Suppressor macrophage treated with lipopolysaccharide for 4 hours (primary cell): Measurements from ENCODE around the gene SMIM29.
"Not testable (repeated sequence)": the region's sequence is repeated elsewhere in the genome, so short reads cannot be mapped to it uniquely, and the experiment has no call there.

Source experiments
- DNase-seq: peaks from one replicate; pipeline ENCODE4 v3.0.0-alpha.2; 2020

The SMIM29 gene

DNA sequence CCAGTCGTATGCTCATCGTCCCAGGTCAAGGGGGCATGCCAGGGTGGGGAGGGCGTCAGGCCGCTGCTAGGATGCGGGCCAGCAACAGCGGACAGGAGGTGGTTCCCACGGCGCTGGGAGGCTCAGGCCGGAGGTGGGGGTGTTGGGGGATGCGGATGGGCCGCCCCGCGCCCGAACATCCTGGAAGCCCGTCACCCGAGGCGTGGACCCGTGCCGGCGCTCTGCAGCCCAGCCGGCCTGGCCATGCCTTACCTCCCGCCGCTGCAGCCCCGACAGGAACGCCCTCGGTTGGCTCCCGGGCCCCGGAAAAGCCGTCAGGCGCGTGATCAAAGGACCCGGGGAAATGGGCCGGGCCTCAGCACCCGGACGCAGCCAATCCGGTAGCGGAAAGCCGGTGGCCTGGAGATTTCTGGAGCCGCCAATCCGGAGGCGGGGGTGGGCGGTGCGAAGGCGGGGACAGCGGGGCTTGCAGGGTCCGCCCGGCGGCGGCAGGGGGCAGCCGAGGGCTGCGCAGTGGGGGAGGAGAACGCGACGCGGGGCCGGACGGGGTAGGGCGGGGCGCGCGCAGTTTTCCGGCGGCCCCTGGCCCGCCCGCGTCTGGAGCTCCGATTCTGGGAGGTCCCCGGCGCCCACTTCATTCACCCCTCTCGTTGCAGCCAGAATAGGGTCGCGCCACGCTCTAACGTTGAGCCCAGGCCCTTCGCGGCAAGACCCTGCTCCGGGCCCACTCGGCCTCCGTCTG is at the start of gene SMIM29:
SMIM29 (minus strand) TSS at position 280 of the 742 bp plus-strand sequence. CDS start 1,215 bp downstream, outside the sequence.
- peak; percentile 97 for DNase-seq

DNA sequence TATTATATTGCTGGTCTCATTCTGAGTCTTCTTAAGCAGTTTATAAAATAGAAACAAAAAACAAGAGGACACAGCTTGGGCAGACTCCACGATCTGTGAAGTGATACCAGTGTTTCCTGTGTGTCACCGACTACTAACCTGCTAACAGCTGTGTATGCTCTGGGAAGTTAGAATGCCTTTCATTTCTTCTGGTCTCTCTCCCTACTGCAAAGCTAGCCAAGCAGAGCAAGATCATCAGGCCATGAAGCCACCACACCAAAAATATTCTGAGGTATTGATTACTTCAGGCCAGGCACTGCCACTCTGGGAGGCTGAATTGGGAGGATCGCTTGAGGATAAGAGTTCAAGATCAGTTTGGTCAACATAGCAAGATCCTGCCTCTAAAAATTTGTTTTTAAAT is 46.9 kb upstream of the SMIM29 start:
- no peak for DNase-seq

DNA sequence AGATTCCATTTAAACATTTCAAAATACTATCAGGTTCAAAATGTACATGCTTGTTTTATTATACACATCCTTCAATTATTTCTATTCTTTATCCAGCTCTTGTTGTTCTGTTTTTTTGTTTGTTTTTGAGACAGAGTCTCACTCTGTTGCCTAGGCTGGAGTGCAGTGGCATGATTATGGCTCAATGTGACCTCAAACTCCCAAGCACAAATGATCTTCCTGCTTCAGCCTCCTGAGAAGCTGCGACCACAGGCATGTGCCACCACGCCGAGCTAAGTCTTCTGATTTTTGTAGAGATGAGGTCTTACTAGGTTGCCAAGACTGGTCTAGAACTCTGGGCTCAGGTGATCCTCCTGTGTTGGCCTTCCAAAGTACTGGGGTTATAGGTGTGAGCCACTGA is 44.1 kb upstream of the SMIM29 start:
- no peak for DNase-seq

DNA sequence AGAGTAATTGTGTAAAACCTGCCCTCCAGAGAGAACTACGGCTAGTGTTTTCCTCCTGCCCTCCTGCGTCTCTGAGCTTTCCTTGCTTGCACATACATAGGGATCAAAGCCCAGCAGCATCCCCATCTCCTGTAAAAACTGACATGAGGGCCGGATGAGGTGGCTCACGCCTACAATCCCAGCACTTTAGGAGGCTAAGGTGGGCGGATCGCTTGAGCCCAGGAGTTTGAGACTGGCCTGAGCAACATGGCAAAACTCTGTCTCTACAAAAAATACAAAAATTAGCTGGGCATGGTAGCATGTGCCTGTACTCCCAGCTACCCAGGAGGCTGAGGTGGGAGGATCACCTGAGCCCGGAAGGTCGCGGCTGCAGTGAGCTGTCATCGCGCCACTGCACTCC is 40.3 kb upstream of the SMIM29 start:
- DNase-seq, result no peak

DNA sequence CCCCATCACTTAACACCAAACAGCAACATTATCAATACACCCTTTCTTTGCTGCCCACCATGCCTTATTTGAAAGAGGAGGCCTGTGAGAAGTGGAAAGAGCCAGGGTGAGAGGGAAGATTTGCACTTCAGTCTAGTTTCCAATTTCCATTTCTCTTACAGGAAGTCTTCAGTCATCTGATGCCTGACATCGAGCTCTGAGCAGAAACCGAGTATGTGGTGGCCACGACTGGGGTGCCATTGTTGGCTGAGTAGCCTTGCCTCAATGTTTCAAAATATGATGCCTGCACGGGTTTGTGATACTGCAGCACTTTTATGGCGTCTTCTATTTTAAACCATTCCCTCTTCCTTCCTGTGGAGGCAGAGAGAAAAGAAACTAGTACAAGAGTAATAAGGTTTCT is 39.8 kb upstream of the SMIM29 start:
- DNase-seq, result peak; percentile 52

DNA sequence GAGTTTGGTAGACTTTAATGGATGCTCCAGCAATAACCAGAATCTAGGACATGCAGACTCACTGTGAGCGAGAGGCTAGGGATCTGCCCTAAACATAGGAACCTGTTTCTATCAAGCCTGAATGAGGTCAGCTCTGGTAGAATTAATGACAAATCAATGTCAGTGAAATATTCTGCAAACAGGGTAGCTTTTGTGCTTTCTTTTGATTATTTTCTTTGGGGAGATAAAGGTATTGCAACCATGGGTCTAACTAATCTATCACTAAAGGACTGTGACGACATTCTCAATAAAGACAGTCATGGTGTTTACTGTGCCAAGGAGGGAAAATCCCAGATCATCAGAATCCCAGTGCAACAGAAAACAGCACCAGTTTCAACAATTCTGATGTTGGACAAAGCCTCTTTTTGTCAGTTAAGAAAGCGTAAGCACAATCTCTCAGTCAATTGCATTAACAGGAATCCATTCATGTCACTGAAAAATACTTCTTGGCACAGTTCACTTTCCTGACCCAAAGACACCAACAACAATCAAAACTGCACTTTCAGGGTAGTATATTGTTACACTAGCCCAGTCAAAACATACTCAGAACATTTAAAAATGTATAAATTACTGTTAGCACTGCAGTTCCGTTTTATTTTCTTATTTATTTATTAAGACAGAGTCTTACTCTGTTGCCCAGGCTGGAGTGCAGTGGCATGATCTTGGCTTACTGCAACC is 36.8 kb upstream of the SMIM29 start:
- DNase-seq, result peak; percentile 48

DNA sequence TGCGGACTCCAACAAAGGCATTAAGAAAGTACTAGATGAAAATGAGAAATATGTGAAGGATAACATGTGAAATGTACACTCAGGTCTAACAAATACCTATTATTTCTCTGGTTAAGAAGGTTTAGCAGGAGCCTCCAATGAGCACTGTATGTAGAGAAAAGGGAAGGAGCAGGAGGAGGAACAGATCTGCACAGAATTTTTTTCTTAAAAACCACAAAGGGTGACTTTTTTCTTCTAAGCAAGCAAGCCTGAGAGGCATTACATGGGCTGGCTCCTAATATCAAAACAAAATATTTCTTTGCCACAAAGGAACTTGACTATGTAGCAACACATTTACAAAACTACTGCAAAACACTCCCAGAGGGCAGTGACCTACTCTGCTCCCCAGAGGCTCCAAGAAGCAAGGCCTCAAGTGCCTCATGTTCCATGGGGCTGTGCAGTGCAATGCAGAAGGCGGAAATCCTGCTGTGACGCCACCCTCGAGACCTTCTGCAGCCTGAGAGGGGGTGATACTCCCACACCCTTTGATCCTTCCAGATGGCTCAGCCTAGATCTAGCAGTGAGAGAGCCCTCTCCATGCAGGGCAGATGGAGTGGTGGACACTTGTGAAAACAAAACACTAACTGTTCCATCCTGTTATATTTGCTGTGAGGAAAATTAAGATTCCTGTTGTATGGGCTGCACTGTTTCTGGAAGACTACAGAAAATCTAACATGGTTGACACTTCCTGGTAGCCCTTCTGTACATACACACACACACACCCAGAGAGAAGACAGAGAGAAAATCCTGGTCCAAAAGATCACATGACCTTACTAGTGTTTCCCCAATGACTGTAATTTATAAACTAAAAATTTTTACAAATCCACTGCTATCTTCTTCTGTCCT is 36.0 kb upstream of the SMIM29 start:
- peak; percentile 82 for DNase-seq

DNA sequence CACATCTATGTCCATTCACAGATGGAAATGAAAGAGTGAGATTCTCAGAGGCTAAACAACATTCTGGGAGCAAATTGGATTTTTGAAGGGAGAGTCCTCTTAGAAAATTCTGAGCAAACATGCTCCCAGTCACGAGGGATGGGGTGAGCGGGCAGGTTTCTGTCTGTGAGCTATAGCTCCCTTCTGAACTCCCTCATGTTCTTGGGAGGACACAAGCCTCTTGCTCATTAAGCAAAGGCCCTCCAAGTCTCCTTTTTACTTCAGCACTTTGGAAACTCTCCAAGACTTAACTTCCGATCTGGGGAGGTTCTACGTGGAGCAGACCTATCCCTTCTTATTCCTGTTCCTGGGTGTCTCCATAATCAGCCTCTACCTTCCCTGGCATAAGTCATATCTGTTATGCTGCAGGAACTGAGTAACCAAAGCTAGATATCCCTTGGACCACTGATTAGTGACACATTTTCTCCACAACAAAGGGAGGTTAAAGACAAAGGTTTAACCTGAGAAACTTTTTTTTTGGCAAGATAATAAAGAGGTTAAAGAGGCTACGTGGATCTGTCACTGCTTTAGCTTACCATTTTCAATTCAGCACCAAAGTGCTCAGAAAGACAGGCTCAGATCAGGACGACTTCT is 33.0 kb upstream of the SMIM29 start:
- DNase-seq, result no peak

DNA sequence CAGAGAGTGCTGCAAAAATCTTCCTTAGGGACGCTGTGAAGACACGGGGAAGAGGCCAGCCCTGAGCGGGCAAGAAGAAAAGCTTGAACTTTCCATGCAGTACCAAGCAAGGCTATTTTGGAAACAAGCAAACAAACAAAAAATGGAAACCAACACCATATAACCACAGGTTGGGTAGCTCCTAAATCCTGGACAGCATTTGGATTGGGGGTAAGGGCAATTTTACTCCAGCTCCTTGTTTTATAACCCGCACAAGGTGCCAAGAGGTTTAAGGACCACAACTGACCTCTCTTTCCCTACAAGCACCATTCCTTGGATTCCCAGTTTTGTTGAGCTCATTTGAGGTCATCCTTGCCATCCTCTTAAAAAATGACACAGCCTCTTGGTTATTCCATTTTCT is 31.4 kb upstream of the SMIM29 start:
- no peak for DNase-seq

DNA sequence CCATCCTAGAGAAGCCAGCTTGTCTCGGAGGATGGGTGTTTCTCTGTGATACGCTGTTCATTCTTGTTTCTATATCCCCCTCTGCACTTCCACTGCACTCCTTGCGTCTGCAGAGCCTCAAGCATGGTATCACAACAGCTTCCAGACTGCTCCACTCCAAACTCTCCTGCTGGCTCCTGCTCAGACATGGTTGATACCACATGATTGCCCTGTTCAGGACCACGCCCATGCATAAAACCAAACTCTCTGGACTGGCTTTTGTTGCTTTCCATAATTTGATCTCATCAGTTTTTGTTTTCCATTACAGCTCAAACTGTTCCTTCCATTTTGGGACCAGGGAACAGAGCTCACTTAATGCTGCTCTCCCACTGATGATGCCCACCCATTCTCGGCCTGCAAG is 30.0 kb upstream of the SMIM29 start:
- DNase-seq, result no peak

DNA sequence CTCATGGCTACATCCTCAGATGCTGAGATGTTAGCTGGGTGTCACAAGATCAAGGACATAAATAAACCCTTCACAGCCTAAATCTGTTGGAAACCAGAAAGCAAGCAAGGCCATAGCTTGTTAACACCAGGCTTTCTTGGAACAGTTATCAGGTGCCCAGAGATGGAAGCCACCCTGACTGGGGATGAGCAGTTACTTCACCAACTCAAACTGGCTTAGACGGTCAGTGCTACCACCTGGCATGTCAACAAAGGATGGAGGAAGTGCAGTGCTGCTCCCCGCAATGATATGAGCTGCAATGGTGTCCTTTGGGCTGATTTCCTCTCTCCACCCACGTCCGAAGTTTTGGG is 28.9 kb upstream of the SMIM29 start:
- DNase-seq, result no peak

DNA sequence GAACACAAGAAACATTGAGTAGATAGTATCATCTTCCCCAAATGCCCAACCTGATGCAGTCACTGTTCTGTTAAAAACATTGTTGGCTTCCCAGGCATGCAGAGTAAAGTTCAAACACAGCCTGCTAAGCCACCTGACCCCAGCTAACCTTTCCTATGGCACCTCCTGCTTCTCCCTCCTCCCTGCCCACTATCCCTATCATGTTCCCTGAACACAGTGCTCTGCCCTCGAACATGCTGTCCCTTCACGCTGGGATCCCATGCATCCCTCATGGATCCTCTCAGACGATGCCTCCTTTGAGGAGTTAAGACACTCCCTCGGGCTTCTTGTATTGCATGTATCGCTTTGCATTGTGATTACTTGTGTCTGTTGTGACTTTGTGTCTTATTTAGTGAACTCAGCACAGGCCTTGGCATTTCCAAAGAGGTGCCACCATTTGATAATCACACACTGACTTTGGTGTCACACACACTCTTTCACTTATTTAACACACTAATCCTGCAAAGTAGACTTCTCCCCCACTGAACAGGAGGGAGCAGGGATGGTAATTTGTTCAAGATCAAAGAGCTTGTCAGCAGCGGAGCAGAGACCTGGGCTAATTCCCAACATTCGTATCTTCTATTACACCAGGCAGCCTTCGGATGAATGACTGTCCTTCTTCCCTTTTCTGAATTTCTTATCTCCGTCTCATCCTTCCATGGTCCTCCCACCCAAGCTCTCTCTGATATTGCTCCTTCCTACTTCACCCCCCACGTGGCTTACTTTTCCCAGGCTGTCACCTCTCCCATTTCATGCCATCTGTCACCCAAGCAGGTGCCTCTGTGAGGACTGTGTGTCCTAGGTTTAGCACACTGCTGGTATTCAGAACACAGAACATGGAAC is 28.3 kb upstream of the SMIM29 start:
- DNase-seq, result no peak

DNA sequence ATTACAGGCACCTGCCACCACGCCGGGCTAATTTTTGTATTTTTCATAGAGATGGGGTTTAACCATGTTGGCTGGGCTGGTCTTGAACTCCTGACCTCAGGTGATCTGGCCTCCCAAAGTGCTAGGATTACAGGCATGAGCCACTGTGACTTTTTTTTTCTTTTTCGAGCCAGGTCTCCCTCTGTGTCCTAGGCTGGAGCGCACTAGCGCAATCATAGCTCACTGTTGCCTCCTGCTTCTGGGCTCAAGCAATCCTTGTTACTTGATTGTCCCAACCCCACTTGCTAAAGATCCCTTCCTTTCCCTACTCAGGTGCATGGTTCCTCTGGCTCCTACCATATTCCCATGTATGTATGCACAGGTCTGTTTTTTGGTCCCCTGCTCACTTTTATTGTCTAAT is 27.4 kb upstream of the SMIM29 start:
- DNase-seq, result no peak

DNA sequence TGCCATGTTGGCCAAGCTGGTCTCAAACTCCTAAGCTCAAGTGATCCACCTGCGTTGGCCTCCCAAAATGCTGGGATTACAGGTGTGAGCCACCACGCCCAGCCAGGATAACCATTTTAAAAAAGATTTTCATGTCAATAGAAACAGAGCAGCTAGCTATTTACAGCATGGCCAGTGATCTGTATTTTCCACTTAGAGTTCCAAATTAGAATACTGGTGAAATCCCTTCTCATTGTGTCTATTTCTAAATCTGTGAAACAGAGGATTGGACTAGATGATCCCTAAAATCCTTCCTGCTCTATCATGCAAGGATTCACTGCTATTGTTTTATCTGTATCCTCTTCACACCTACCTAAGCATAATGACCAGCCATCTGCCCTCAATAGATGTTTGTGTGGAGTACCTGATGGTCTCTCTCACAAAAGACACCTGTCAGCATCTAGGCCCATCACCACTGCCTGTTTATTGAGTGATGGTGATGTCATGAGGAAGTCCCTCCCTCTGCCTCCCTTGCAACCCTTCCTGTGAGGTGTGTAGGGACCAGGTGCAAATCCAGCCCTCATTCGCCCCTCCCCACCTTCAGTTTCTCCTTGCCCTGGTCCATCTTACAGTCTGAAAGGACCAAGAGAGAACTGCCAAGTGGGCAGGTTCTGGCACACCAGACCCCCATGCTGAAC is 26.5 kb upstream of the SMIM29 start:
- DNase-seq, result no peak

DNA sequence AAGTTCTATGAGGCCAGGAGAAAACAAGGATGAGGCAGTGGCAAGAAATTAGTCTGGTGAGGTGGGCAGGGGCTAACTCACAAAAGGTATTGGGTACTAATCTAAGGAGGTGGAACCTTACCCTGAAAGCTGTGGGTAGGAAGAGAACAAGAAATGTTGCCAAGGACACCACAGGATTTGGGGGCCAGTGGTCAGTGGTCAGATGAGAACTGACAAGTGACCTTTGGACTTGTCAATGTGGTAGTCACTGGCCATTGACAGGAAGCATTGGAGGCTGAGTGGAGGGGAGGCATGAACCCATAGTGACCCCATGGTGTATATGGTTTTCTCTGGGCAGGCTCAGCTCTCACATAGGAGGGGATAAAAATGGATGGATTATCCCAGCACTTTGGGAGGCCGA is 25.3 kb upstream of the SMIM29 start:
- DNase-seq, result no peak

DNA sequence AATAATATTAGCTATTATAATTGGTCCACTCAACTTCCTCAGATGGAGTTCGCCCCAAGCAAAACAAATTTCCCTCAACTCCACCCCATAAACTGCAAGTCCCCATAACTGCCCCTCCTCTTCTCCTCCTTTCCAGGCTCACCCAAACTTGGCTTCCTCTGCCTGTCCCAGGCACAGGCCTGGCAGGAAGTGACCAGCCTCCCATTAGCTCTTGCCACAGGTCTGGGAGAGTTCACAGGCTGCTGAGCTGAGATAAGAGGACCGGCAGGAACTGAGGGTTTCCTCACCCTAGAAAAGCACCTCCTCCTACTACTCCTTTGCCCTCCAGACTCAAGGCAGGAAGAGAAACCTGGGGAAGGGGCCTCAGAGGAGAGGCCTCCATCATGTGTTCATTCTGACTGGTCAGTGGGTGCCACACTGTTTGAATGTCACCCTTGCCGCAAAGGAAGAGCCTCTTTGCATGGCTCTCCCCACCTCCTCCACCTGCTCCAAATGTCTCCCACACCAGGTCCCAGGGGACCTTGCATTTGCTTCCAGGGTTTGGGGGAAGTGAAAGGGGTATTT is 24.5 kb upstream of the SMIM29 start:
- DNase-seq, result peak; percentile 64

DNA sequence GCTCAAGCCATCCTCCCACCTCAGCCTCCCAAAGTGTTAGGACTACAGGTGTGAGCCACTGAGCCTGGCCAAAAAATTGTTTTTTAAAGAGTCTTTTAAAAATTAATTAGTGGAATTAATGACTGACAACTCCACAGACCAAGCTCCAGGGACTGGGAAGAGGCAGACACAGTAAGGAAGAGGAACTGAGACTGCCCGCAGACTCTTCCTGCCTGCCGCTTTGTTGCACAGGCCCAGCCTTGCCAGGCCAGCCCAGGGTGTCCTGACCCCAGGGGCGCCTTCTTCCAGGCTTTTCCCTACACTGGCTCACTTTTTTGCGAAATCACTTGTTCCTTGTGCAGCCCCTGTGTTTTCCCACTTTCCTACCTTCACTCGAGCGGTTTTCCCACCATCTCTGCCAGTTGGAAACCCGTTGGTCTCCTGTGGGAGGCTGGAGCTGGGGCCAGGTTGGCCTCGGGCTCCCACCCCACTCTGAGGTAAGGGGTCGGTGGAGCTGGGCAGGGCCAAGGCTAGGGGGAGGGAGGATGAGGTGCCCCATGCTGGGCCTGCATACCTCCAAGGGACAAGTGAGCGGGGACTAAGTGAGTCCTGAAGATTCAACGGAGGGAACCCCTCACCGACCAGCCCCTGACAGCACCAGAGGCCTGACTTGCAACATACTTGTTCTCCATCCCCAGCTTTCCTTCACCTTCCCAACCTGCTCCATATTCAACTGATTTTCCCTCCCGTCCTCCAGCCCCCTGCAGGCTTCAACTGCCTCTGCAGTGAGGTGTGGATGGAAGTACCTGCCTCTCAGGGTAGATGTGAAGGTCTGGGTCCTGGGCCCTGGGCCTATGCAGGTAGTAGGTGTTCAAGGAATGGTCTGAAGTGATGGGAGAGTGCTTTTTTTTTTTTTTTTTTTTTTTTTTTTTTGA is 23.5 kb upstream of the SMIM29 start:
- DNase-seq, result peak; percentile 70

DNA sequence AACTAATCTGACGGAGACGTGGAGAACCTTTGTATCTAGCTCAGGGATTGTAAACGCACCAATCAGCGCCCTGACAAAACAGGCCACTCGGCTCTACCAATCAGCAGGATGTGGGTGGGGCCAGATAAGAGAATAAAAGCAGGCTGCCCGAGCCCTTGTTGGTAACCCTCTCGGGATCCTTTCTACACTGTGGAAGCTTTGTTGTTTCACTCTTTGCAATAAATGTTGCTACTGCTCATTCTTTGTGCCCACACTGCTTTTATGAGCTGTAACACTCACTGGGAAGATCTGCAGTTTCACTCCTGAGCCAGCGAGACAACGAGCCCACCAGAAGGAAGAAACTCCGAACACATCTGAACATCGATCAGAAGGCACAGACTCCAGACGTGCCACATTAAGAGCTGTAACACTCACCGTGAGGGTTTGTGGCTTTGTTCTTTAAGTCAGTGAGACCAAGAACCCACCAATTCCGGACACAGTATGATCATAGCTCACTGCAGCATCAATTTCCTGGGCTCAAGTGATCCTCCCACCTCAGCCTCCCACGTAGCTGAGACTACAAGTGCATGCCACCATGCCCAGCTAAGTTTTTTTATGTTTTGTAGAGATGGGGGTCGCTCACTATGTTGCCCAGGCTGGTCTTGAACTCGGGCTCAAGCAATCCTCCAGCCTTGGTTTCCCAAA is 21.0 kb upstream of the SMIM29 start:
- DNase-seq, result not testable (repeated sequence)

DNA sequence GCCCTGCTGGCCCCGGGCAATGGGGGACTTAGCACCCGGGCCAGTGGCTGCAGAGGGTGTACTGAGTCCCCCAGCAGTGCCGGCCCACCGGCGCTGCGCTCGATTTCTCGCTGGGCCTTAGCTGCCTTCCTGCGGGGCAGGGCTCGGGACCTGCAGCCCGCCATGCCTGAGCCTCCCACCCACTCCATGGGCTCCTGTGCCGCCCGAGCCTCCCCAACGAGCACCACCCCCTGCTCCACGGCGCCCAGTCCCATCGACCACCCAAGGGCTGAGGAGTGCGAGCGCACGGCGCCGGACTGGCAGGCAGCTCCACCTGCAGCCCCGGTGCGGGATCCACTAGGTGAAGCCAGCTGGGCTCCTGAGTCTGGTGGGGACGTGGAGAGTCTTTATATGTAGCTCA is 20.3 kb upstream of the SMIM29 start:
- DNase-seq, result not testable (repeated sequence)
